Stimulated activated CD8-positive, alpha-beta memory T cell treated with anti-CD3 and anti-CD28 coated beads, Interleukin-7, amount 100 ng/mL, for 4 hours (primary cell): ENCODE results near the gene CEP135.
"Not testable (repeated sequence)": the region's sequence is repeated elsewhere in the genome, so short reads cannot be mapped to it uniquely, and the experiment has no call there.

Source experiments
- DNase-seq, 2 donors: peaks; one replicate each; pipeline ENCODE4 v3.0.0-alpha.2; 2020; ENCODE audit warnings: low read depth in 2 of 2

CEP135 gene

GRCh38 chr4:56072730-56073129, 124.0 kb downstream of the CEP135 start:
- not testable (repeated sequence) for DNase-seq

- no peak for DNase-seq
Observed at GRCh38 chr4:56077676-56078075, 128.9 kb downstream of the CEP135 start.

- DNase-seq = no peak
Observed at GRCh38 chr4:56078866-56079265, 130.1 kb downstream of the CEP135 start.

GRCh38 chr4:56080384-56080783, 131.6 kb downstream of the CEP135 start:
- no peak for DNase-seq

- no peak for DNase-seq
Observed at GRCh38 chr4:56082829-56083228, 134.1 kb downstream of the CEP135 start.
